Mucosa of stomach (tissue), 1 donor: Measurements from ENCODE around the gene PRMT2.
"Not testable (repeated sequence)": the region's sequence is repeated elsewhere in the genome, so short reads cannot be mapped to it uniquely, and the experiment has no call there.

ENCODE experiments used
- H3K27me3 ChIP-seq: one replicate; pipeline ENCODE4 v1.7.0; 2013; ENCODE audit warnings: mild to moderate bottlenecking, low read length; ENCODE audit not compliant: control insufficient read depth, insufficient read depth
- H3K36me3 ChIP-seq: one replicate; pipeline ENCODE4 v1.7.0; 2013; ENCODE audit warnings: low read length; ENCODE audit not compliant: control insufficient read depth, insufficient read depth
- H3K4me1 ChIP-seq: one replicate; pipeline ENCODE4 v1.7.0; 2013; ENCODE audit warnings: mild to moderate bottlenecking, low read length; ENCODE audit not compliant: control insufficient read depth, insufficient read depth
- H3K4me3 ChIP-seq: one replicate; pipeline ENCODE4 v1.7.0; 2013; ENCODE audit warnings: low read length
- H3K9ac ChIP-seq: one replicate; pipeline ENCODE4 v1.7.0; 2013; ENCODE audit warnings: mild to moderate bottlenecking, low read length, moderate library complexity
- H3K9me3 ChIP-seq: one replicate; pipeline ENCODE4 v1.7.0; 2013; ENCODE audit warnings: mild to moderate bottlenecking, low read length, moderate library complexity; ENCODE audit not compliant: control insufficient read depth
- donor health status: Pancreatic carcinoma.

Gene PRMT2

GRCh38 chr21:46621457-46622182, 13.9 kb upstream of the PRMT2 start:
- peaks cover 9% of the 10 kb centered on the region for H3K4me1 ChIP-seq
- no peaks in the 10 kb centered on the region for H3K27me3 ChIP-seq
- no peaks in the 10 kb centered on the region for H3K36me3 ChIP-seq
- H3K9ac ChIP-seq, result no peak overlapping the region
- no peak overlapping the region for H3K4me3 ChIP-seq
- no peaks in the 10 kb centered on the region for H3K9me3 ChIP-seq

DNA sequence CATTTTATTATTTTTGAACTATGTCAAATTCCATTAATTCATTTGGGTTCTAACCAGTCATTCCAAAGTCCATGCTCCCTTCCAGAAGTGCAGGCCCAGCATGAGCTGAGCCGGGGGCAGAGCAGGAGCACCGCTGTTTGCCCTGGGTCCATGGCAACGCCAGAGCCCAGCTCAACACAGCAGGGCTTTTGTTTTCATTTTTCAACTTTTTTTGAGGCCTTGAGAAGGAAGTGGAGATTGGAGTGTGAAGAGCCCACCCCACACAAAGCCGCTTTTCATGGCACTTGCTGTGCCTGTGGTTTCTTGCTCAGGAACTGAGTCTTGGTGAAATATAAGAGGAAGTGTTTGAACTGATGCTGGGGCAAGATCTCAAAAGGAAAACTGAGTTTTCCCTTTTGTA, 13.2 kb upstream of the PRMT2 start:
- no peak overlapping the region for H3K4me3 ChIP-seq
- no peaks in the 10 kb centered on the region for H3K9me3 ChIP-seq
- no peaks in the 10 kb centered on the region for H3K27me3 ChIP-seq
- H3K9ac ChIP-seq, result no peak overlapping the region
- H3K4me1 ChIP-seq, result peaks cover 9% of the 10 kb centered on the region
- H3K36me3 ChIP-seq, result no peaks in the 10 kb centered on the region

DNA sequence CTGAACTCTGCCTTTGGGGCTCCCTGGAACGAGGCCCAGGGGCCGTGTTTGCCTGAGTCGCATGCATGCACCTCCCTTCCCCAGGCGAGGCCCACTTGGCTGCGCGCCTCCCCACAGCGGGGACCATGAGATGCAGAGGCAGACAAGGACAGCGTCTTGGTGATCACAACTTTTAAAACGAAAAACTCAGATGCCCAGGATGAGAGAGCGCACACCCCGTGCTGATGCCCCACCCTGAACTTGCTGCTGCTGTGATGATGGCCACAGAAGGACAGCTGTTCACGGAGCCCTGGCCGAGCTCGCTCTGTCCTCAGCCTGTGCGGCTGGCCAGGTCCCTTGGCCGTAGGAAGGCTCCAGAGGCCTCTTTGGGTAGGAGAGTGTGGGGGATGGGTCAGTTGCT, 11.4 kb upstream of the PRMT2 start:
- no peak overlapping the region for H3K4me3 ChIP-seq
- no peaks in the 10 kb centered on the region for H3K36me3 ChIP-seq
- no peaks in the 10 kb centered on the region for H3K27me3 ChIP-seq
- H3K9ac ChIP-seq, result no peak overlapping the region
- H3K9me3 ChIP-seq, result no peaks in the 10 kb centered on the region
- peaks cover 9% of the 10 kb centered on the region for H3K4me1 ChIP-seq

DNA sequence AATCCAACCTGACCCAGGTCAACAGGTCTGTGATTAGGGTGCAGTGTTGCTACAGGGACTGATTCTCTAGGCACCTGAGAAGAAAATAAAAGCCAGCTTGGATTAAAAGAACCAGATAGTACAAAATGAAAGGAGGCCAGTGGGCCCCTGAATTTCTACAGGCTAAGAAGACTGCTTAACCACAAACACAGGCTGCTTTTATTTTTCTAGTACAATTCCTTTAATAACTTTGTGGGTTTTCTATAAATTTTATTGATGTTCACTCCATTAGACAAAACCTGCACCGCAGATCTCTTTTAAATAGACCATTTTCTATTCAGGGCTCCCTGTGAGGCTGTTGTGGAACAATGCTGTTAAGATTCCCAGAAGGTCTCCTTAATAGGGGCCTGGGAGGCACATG, 9.7 kb upstream of the PRMT2 start:
- no peak overlapping the region for H3K4me3 ChIP-seq
- peaks cover 9% of the 10 kb centered on the region for H3K4me1 ChIP-seq
- no peak overlapping the region for H3K9ac ChIP-seq
- H3K27me3 ChIP-seq, result no peaks in the 10 kb centered on the region
- H3K36me3 ChIP-seq, result no peaks in the 10 kb centered on the region
- H3K9me3 ChIP-seq, result no peaks in the 10 kb centered on the region

DNA sequence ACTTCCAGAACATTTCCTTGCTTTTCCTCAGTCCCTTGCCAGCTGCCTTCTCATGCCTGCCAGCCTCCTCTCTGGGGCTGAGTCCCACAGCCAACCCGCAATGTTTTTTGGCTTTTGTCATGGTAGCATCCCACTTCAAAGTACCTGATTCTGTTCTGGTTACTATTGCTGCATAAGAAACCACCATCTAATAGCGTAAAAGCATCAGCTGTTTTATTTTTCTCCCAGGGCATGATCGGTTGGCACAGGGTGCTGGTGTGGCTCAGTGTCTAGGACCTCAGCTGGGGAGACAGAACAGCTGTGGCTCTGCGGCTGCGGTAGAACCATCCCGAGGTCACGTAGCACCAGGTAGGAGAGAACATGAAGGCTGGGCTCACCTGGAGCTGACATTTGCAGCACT, 8.9 kb upstream of the PRMT2 start:
- H3K9me3 ChIP-seq, result no peaks in the 10 kb centered on the region
- H3K36me3 ChIP-seq, result no peaks in the 10 kb centered on the region
- H3K4me1 ChIP-seq, result peaks cover 6% of the 10 kb centered on the region
- H3K27me3 ChIP-seq, result no peaks in the 10 kb centered on the region
- no peak overlapping the region for H3K4me3 ChIP-seq
- no peak overlapping the region for H3K9ac ChIP-seq

GRCh38 chr21:46626975-46627501, 8.4 kb upstream of the PRMT2 start:
- Histone ChIP-seq H3K36me3 (no peaks in the 10 kb centered on the region), H3K27me3 (no peaks in the 10 kb centered on the region), H3K4me1 (peaks cover under 1% of the 10 kb centered on the region), H3K9me3 (no peaks in the 10 kb centered on the region), H3K4me3 (no peak overlapping the region), H3K9ac (no peak overlapping the region)

GRCh38 chr21:46627726-46628125, 7.7 kb upstream of the PRMT2 start:
- no peaks in the 10 kb centered on the region for H3K27me3 ChIP-seq
- no peaks in the 10 kb centered on the region for H3K36me3 ChIP-seq
- no peaks in the 10 kb centered on the region for H3K9me3 ChIP-seq
- no peak overlapping the region for H3K9ac ChIP-seq
- no peaks in the 10 kb centered on the region for H3K4me1 ChIP-seq
- H3K4me3 ChIP-seq, result no peak overlapping the region

GRCh38 chr21:46628868-46629267, 6.6 kb upstream of the PRMT2 start:
- no peak overlapping the region for H3K9ac ChIP-seq
- no peaks in the 10 kb centered on the region for H3K9me3 ChIP-seq
- no peaks in the 10 kb centered on the region for H3K36me3 ChIP-seq
- no peak overlapping the region for H3K4me3 ChIP-seq
- H3K4me1 ChIP-seq, result no peaks in the 10 kb centered on the region
- no peaks in the 10 kb centered on the region for H3K27me3 ChIP-seq

GRCh38 chr21:46630915-46631314, 4.6 kb upstream of the PRMT2 start:
- H3K4me1 ChIP-seq, H3K9ac ChIP-seq, H3K4me3 ChIP-seq, H3K36me3 ChIP-seq, H3K9me3 ChIP-seq, H3K27me3 ChIP-seq: not testable (repeated sequence)

GRCh38 chr21:46633566-46633965, 1.9 kb upstream of the PRMT2 start:
- H3K9ac ChIP-seq, result no peak overlapping the region
- no peak overlapping the region for H3K4me3 ChIP-seq
- peaks cover 17% of the 10 kb centered on the region for H3K4me1 ChIP-seq
- no peaks in the 10 kb centered on the region for H3K27me3 ChIP-seq
- H3K36me3 ChIP-seq, result no peaks in the 10 kb centered on the region
- no peaks in the 10 kb centered on the region for H3K9me3 ChIP-seq

GRCh38 chr21:46634427-46634826, 1.0 kb upstream of the PRMT2 start:
- Histone ChIP-seq H3K9me3 (no peaks in the 10 kb centered on the region), H3K4me1 (peaks cover 17% of the 10 kb centered on the region), H3K4me3 (peak overlapping the region; percentile 83), H3K27me3 (no peaks in the 10 kb centered on the region), H3K36me3 (no peaks in the 10 kb centered on the region), H3K9ac (peak overlapping the region; percentile 87)

DNA sequence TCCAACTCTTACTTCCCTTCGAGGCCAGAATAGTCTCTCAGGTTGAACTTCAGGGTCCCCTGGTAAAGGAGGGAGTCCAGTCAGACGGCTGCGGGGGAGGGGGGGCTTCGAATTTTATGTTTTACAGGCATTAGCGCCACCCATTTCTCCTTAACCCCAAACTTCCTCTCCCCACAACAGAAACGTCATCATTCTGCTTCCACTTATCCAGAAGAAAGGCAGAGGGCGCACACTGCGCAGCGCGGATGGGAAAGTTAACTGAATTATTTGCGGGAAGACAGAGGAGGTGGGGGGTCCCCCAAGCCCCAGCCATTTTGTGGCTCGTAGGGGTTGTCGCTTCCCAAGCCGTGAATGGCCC, 529 bp upstream of the PRMT2 start:
- Histone ChIP-seq H3K4me1 (peaks cover 17% of the 10 kb centered on the region), H3K4me3 (peak overlapping the region; percentile 83), H3K9me3 (no peaks in the 10 kb centered on the region), H3K27me3 (no peaks in the 10 kb centered on the region), H3K36me3 (no peaks in the 10 kb centered on the region), H3K9ac (peak overlapping the region; percentile 87)

DNA sequence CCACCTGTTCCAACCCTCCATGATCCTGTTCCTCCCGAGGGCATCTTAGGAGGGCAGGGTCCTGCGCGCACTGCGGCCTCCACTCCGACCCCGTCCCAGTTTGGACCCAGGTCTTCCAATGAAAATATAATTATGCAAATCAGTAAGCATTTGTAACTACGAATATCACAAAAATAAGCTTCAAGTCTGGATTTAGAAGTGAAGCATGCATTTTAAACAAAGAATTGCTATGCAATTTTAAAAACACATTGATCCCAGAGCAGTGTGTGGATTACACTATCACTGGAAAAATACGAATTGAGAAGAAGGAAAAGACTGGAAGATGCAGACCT, 673 bp downstream of the PRMT2 start:
- no peaks in the 10 kb centered on the region for H3K9me3 ChIP-seq
- peak overlapping the region; percentile 83 for H3K4me3 ChIP-seq
- H3K9ac ChIP-seq, result peak overlapping the region; percentile 87
- H3K36me3 ChIP-seq, result no peaks in the 10 kb centered on the region
- H3K4me1 ChIP-seq, result peaks cover 17% of the 10 kb centered on the region
- no peaks in the 10 kb centered on the region for H3K27me3 ChIP-seq
